ENCODE data around the gene DDHD1.

DNA sequence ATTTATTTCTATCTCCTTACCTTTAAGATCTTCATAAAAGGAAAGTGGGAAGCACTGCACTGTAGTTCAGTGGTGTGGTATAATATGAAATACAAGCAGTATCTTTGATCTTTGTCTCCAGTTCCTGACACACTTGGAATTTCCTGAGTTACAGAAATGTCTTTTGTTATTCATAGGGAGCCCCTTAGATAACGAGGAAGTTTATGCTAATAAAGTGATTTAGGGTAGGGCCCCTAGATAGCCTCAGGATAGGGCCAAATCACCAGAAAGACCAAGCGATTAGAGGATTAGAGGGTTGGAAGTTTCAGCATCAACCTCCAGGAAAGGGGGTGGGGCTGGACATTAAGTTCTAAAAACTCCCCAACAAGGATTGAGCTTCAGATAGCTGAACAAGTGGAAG lies 29.9 kb upstream of the DDHD1 start:
- TF ChIP-seq CTCF (IDR thresholded peaks at IDR 0.05; ENCODE audit: poor library complexity) (no peak), EZH2 (IDR thresholded peaks at IDR 0.05; ENCODE audit: borderline replicate concordance) (no peak), EZH2phosphoT487 (IDR thresholded peaks at IDR 0.05; ENCODE audit: low read depth, severe bottlenecking, unreplicated experiment) (no peak)
